ENCODE measurements around the gene MAP3K14.

GRCh38 chr17:45333702-45334092 is 16.9 kb upstream of the MAP3K14 start:
- TF ChIP-seq, protein P1, sequence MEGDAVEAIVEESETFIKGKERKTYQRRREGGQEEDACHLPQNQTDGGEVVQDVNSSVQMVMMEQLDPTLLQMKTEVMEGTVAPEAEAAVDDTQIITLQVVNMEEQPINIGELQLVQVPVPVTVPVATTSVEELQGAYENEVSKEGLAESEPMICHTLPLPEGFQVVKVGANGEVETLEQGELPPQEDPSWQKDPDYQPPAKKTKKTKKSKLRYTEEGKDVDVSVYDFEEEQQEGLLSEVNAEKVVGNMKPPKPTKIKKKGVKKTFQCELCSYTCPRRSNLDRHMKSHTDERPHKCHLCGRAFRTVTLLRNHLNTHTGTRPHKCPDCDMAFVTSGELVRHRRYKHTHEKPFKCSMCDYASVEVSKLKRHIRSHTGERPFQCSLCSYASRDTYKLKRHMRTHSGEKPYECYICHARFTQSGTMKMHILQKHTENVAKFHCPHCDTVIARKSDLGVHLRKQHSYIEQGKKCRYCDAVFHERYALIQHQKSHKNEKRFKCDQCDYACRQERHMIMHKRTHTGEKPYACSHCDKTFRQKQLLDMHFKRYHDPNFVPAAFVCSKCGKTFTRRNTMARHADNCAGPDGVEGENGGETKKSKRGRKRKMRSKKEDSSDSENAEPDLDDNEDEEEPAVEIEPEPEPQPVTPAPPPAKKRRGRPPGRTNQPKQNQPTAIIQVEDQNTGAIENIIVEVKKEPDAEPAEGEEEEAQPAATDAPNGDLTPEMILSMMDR (IDR thresholded peaks at IDR 0.05), result no peak
- no peak for TF ChIP-seq POLR2A (IDR thresholded peaks at IDR 0.05)

Measured in Peyer's patch (tissue), 4 donors.